SU-DHL-6 (cell line): ENCODE results near the gene HAPLN2.

Experiments
- CTCF ChIP-seq: fragments of 200-600 bp; sonication (generic); IDR thresholded peaks from one replicate; pipeline ENCODE4 v1.5.1; 2017; ENCODE audit warnings: antibody characterized with exemption, mild to moderate bottlenecking, low read length, moderate library complexity; ENCODE audit not compliant: insufficient read depth, poor library complexity, severe bottlenecking
- EZH2phosphoT487 ChIP-seq: fragments of 200-600 bp; sonication (generic), shearing (Covaris generic); conservative IDR thresholded peaks from 2 replicates; pipeline ENCODE4 v1.6.1; 2018; ENCODE audit warnings: mild to moderate bottlenecking, antibody characterized with exemption, low read length, moderate library complexity, mixed read lengths

GRCh38 chr1:156662005-156662799 is 43.0 kb downstream of the HAPLN2 start:
- no peak for TF ChIP-seq CTCF
- no peak for TF ChIP-seq EZH2phosphoT487
